H9 (cell line): ENCODE data around the gene EFCAB12. TPM values are rescaled to one million over a fixed set of nuclear protein-coding genes. Genes with fewer than 3 reads are reported as not detected.
"Not testable (repeated sequence)": the region's sequence is repeated elsewhere in the genome, so short reads cannot be mapped to it uniquely, and the experiment has no call there.

Experiments
- DNase-seq: peaks from one replicate; pipeline ENCODE4 v3.0.0-alpha.2; 2017
- H2AFZ ChIP-seq: one replicate; pipeline ENCODE4 v1.6.1; 2013; ENCODE audit warnings: mild to moderate bottlenecking, low read length, control low read depth, moderate library complexity
- H2AK5ac ChIP-seq: 2 replicates; pipeline ENCODE4 v1.6.1; 2013; ENCODE audit warnings: low read length, control low read depth, mixed read lengths; ENCODE audit not compliant: insufficient read length
- H2BK120ac ChIP-seq: one replicate; pipeline ENCODE4 v1.6.1; 2013; ENCODE audit warnings: low read depth, mild to moderate bottlenecking, low read length, control low read depth, inconsistent platforms; ENCODE audit not compliant: poor library complexity, severe bottlenecking
- H2BK12ac ChIP-seq: 2 replicates; pipeline ENCODE4 v1.6.1; 2013; ENCODE audit warnings: low read length, control low read depth, mixed read lengths, low read depth; ENCODE audit not compliant: insufficient read length
- H2BK15ac ChIP-seq: 2 replicates; pipeline ENCODE4 v1.6.1; 2013; ENCODE audit warnings: low read depth, low read length, control low read depth
- H2BK20ac ChIP-seq: one replicate; pipeline ENCODE4 v1.6.1; 2013; ENCODE audit warnings: low read depth, mild to moderate bottlenecking, low read length, control low read depth, inconsistent platforms; ENCODE audit not compliant: poor library complexity, severe bottlenecking
- H2BK5ac ChIP-seq: 2 replicates; pipeline ENCODE4 v1.6.1; 2013; ENCODE audit warnings: low read length, control low read depth, mixed read lengths; ENCODE audit not compliant: insufficient read length
- H3K14ac ChIP-seq: 2 replicates; pipeline ENCODE4 v1.6.1; 2013; ENCODE audit warnings: low read length, control low read depth; ENCODE audit not compliant: insufficient read depth
- H3K18ac ChIP-seq: 2 replicates; pipeline ENCODE4 v1.6.1; 2013; ENCODE audit warnings: low read depth, mild to moderate bottlenecking, mixed read lengths, low read length, control low read depth; ENCODE audit not compliant: insufficient read length
- H3K23ac ChIP-seq: 2 replicates; pipeline ENCODE4 v1.6.1; 2013; ENCODE audit warnings: low read length, control low read depth, mixed read lengths, low read depth; ENCODE audit not compliant: insufficient read length
- H3K23me2 ChIP-seq: 2 replicates; pipeline ENCODE4 v1.6.1; 2013; ENCODE audit warnings: low read depth, mild to moderate bottlenecking, mixed read lengths, low read length, control low read depth; ENCODE audit not compliant: insufficient read length, poor library complexity, severe bottlenecking
- H3K27ac ChIP-seq: 2 replicates; pipeline ENCODE4 v1.5.1; 2013; ENCODE audit warnings: low read length, control low read depth, mixed read lengths, low read depth; ENCODE audit not compliant: insufficient read length
- H3K27me3 ChIP-seq: 2 replicates; pipeline ENCODE4 v1.6.1; 2013; ENCODE audit warnings: low read length, control low read depth, inconsistent platforms; ENCODE audit not compliant: insufficient read depth
- H3K4ac ChIP-seq: 2 replicates; pipeline ENCODE4 v1.6.1; 2013; ENCODE audit warnings: low read depth, mild to moderate bottlenecking, control low read depth, inconsistent platforms, low read length, moderate library complexity
- H3K4me1 ChIP-seq: 2 replicates; pipeline ENCODE4 v1.6.1; 2013; ENCODE audit warnings: low read length, control low read depth, inconsistent platforms; ENCODE audit not compliant: insufficient read depth
- H3K4me2 ChIP-seq: 2 replicates; pipeline ENCODE4 v1.6.1; 2013; ENCODE audit warnings: low read length, control low read depth, mixed read lengths; ENCODE audit not compliant: insufficient read length, insufficient read depth
- H3K56ac ChIP-seq: 2 replicates; pipeline ENCODE4 v1.6.1; 2013; ENCODE audit warnings: low read depth, mild to moderate bottlenecking, mixed read lengths, low read length, control low read depth; ENCODE audit not compliant: insufficient read length
- H3K79me1 ChIP-seq: 2 replicates; pipeline ENCODE4 v1.6.1; 2013; ENCODE audit warnings: low read depth, mild to moderate bottlenecking, moderate library complexity, low read length, control low read depth, inconsistent platforms; ENCODE audit not compliant: insufficient read depth, poor library complexity, severe bottlenecking
- H3K79me2 ChIP-seq: 2 replicates; pipeline ENCODE4 v1.6.1; 2013; ENCODE audit warnings: low read length, control low read depth, inconsistent platforms; ENCODE audit not compliant: insufficient read depth
- H3K9ac ChIP-seq: 2 replicates; pipeline ENCODE4 v1.6.1; 2013; ENCODE audit warnings: low read length, control low read depth, mixed read lengths; ENCODE audit not compliant: insufficient read length; ENCODE audit errors: extremely low read depth
- H3K9me3 ChIP-seq: one replicate; pipeline ENCODE4 v1.6.1; 2013; ENCODE audit warnings: low read depth, low read length, inconsistent platforms; ENCODE audit not compliant: control insufficient read depth
- H3T11ph ChIP-seq: one replicate; pipeline ENCODE4 v1.6.1; 2013; ENCODE audit warnings: mild to moderate bottlenecking, low read length, control low read depth, inconsistent platforms
- H4K20me1 ChIP-seq: one replicate; pipeline ENCODE4 v1.6.1; 2013; ENCODE audit not compliant: control insufficient read depth, insufficient read length, insufficient read depth
- H4K5ac ChIP-seq: 2 replicates; pipeline ENCODE4 v1.6.1; 2013; ENCODE audit warnings: low read depth, mild to moderate bottlenecking, mixed read lengths, low read length, control low read depth; ENCODE audit not compliant: insufficient read length
- H4K8ac ChIP-seq: replicated peaks from 2 replicates; pipeline ENCODE4 v1.6.1; 2013; ENCODE audit warnings: low read length, control low read depth, mixed read lengths, low read depth; ENCODE audit not compliant: insufficient read length
- H4K91ac ChIP-seq: 2 replicates; pipeline ENCODE4 v1.6.1; 2013; ENCODE audit warnings: low read depth, mild to moderate bottlenecking, moderate library complexity, mixed read lengths, low read length, control low read depth; ENCODE audit not compliant: insufficient read length
- H3K27ac Mint-ChIP-seq, 3 experiments: 2 replicates in 2 of 3; 3 replicates in 1 of 3; pipeline ENCODE4 v1.8.0; 2020 to 2021; ENCODE audit warnings: mixed read lengths in 3 of 3, mild to moderate bottlenecking in 1 of 3, moderate library complexity in 1 of 3
- H3K27me3 Mint-ChIP-seq: 2 replicates; pipeline ENCODE4 v1.8.0; 2021; ENCODE audit warnings: low read depth, mild to moderate bottlenecking, moderate library complexity, mixed read lengths
- H3K36me3 Mint-ChIP-seq, 3 experiments: 2 replicates in 2 of 3; 3 replicates in 1 of 3; pipeline ENCODE4 v1.8.0; 2020 to 2021; ENCODE audit warnings: low read depth in 3 of 3, mixed read lengths in 3 of 3; ENCODE audit not compliant: insufficient read depth in 1 of 3
- H3K4me1 Mint-ChIP-seq, 2 experiments: 2 replicates each; pipeline ENCODE4 v1.8.0; 2020; ENCODE audit warnings: mixed read lengths in 2 of 2
- H3K4me3 Mint-ChIP-seq, 2 experiments: 2 replicates in 1 of 2; 3 replicates in 1 of 2; pipeline ENCODE4 v1.8.0; 2020 to 2021; ENCODE audit warnings: mild to moderate bottlenecking in 2 of 2, mixed read lengths in 2 of 2, moderate library complexity in 1 of 2
- H3K9me3 Mint-ChIP-seq, 2 experiments: 2 replicates in 1 of 2; 3 replicates in 1 of 2; pipeline ENCODE4 v1.8.0; 2020; ENCODE audit warnings: mild to moderate bottlenecking in 2 of 2, mixed read lengths in 2 of 2, moderate library complexity in 1 of 2
- CTCF ChIP-seq: fragments of 200-600 bp; sonication (generic); conservative IDR thresholded peaks from 3 replicates; pipeline ENCODE4 v1.8.0; 2021; ENCODE audit warnings: antibody characterized with exemption, mild to moderate bottlenecking
- WGBS: extraction: QIAGEN DNeasy Blood & Tissue Kit; methylation state at CpG from one replicate; pipeline ENCODE4 v1.1.7; 2013; ENCODE audit warnings: missing lambda C conversion rate, low lambda C conversion rate, mixed read lengths; ENCODE audit not compliant: insufficient read length; ENCODE audit errors: extremely low coverage; 5-methylcytosine and 5-hydroxymethylcytosine counted together
- total RNA-seq: library from RNA; stranded (reverse); gene quantifications from 2 replicates; pipeline ENCODE4 v1.2.1, GENCODE V29; 2021

Gene EFCAB12
- total RNA-seq, 1 experiment from 2014 or later = 0.28 TPM

GRCh38 chr3:129386984-129387383, 41.5 kb downstream of the EFCAB12 start:
- no peak for DNase-seq
- H3K36me3 Mint-ChIP-seq = peaks cover 21 to 42% (median 40%) of the 10 kb centered on the region in 3 experiments; a peak in 6 of 7 replicates
- H3K9me3 ChIP-seq = no peaks in the 10 kb centered on the region
- H3K23me2 ChIP-seq = no peaks in the 10 kb centered on the region
- peaks cover 28 to 45% of the 10 kb centered on the region in 2 experiments for H3K4me1 Mint-ChIP-seq
- no peak overlapping the region for H2BK120ac ChIP-seq
- H3K27me3 Mint-ChIP-seq = peaks cover 2% of the 10 kb centered on the region; the same call in 1 of the 2 replicates
- H3K4ac ChIP-seq = no peak overlapping the region
- no peak overlapping the region for H4K91ac ChIP-seq
- WGBS = no CpG with 5 or more reads among the region's 10 CpGs
- H2AK5ac ChIP-seq = no peak overlapping the region
- H3K23ac ChIP-seq = no peak overlapping the region
- no peak overlapping the region for H3K4me3 Mint-ChIP-seq
- no peak overlapping the region for H3K9ac ChIP-seq
- H3K18ac ChIP-seq = no peak overlapping the region
- no peak overlapping the region for H2BK5ac ChIP-seq
- no peaks in the 10 kb centered on the region; the same call in 1 of the 2 replicates for H3K4me1 ChIP-seq
- no peaks in the 10 kb centered on the region for H4K20me1 ChIP-seq
- H4K5ac ChIP-seq = no peak overlapping the region
- no peak overlapping the region for H3K14ac ChIP-seq
- TF ChIP-seq CTCF = no peak
- no peaks in the 10 kb centered on the region for H3K79me2 ChIP-seq
- H3K56ac ChIP-seq = no peak overlapping the region
- H3T11ph ChIP-seq = no peak overlapping the region
- H2BK12ac ChIP-seq = no peak overlapping the region
- no peak overlapping the region for H4K8ac ChIP-seq
- H3K9me3 Mint-ChIP-seq = no peaks in the 10 kb centered on the region
- H2BK15ac ChIP-seq = no peak overlapping the region
- H2AFZ ChIP-seq = no peak overlapping the region
- H3K79me1 ChIP-seq = no peaks in the 10 kb centered on the region
- H3K27ac ChIP-seq = no peak overlapping the region
- H3K27ac Mint-ChIP-seq = 0 out of 7 replicates have a peak overlapping the region, but pooled peaks of 1 of the 3 experiments have one; percentile 49
- H3K27me3 ChIP-seq = no peaks in the 10 kb centered on the region
- no peak overlapping the region for H2BK20ac ChIP-seq
- no peak overlapping the region for H3K4me2 ChIP-seq

GRCh38 chr3:129385507-129385906, 42.9 kb downstream of the EFCAB12 start:
- not testable (repeated sequence) for H3K27ac ChIP-seq, H3T11ph ChIP-seq, H3K4ac ChIP-seq, H3K4me2 ChIP-seq, H4K5ac ChIP-seq, H3K56ac ChIP-seq, H3K79me2 ChIP-seq, DNase-seq, H2AFZ ChIP-seq, H4K8ac ChIP-seq, H3K9ac ChIP-seq, H2BK12ac ChIP-seq, H3K79me1 ChIP-seq, H2BK15ac ChIP-seq, H3K9me3 ChIP-seq, H4K91ac ChIP-seq, H3K23me2 ChIP-seq, H3K14ac ChIP-seq, H3K9me3 Mint-ChIP-seq, H3K18ac ChIP-seq, H2AK5ac ChIP-seq, H2BK20ac ChIP-seq, H3K4me1 ChIP-seq, H3K23ac ChIP-seq, H3K4me3 Mint-ChIP-seq, H4K20me1 ChIP-seq, H3K27me3 Mint-ChIP-seq, H2BK120ac ChIP-seq, H3K27ac Mint-ChIP-seq, H2BK5ac ChIP-seq, H3K27me3 ChIP-seq
- peaks cover 36 to 51% of the 10 kb centered on the region in 2 experiments for H3K4me1 Mint-ChIP-seq
- WGBS = no CpG with 5 or more reads among the region's 8 CpGs
- peaks cover 18 to 30% (median 28%) of the 10 kb centered on the region in 3 experiments; a peak in 6 of 7 replicates for H3K36me3 Mint-ChIP-seq
